Right renal cortex interstitium (tissue), 3 donors: Measurements from ENCODE around the gene TRIM59. TPM values are rescaled to one million over a fixed set of nuclear protein-coding genes. Genes with fewer than 3 reads are reported as not detected.
A peak's percentile ranks its signal among the peaks of the same experiment; 100 is the strongest.

ENCODE experiments used
- DNase-seq, 3 donors: peaks; one replicate each; pipeline ENCODE4 v3.0.0-alpha.2; 2013; ENCODE audit warnings: low read depth in 3 of 3, low spot score in 2 of 3
- polyA plus RNA-seq, 3 donors: library from polyadenylated mRNA; unstranded; fragments of 120-200 nt; gene quantifications; one replicate each; pipeline ENCODE4 v1.2.1, GENCODE V29; 2013; ENCODE audit not compliant: insufficient read length in 3 of 3

The TRIM59 gene
- polyA plus RNA-seq, 3 donors: 16.2 to 18.9 (median 18.1) TPM

DNA sequence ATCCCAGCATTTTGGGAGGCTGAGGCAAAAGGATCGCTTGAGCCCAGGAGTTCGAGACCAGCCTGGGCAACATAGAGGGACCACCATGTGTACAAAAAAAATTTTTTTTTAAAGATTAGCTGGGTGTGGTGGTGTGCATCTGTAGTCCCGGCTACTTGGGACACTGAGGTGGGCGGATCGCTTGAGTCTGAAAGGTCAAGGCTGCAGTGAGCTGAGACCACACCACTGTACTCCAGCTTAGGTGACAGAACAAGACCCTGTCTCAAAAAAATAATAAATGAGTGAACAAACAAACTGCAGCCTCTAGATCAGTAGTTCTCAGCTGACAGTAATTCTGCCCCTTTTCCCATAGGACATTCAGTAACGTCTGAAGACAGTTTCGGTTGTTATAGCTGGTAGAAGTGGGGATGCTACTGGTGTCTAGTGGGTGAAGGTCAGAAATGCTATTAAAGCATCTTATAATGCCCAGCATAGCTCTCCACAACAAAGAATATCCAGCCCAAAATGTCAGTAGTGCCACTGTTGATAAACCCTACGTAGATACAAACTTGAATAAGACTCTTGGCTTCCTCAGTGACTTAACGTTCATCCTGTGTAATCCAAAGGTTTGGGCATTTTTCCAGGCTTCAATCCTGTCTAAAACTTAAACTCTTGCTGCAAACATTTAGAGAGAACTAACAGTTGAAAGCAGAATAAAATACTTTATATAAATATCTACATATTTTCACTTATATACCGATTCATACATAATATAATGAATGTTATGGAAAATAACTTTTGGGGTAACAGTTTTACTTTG is 39.6 kb downstream of the TRIM59 start:
- DNase-seq: no peak

DNA sequence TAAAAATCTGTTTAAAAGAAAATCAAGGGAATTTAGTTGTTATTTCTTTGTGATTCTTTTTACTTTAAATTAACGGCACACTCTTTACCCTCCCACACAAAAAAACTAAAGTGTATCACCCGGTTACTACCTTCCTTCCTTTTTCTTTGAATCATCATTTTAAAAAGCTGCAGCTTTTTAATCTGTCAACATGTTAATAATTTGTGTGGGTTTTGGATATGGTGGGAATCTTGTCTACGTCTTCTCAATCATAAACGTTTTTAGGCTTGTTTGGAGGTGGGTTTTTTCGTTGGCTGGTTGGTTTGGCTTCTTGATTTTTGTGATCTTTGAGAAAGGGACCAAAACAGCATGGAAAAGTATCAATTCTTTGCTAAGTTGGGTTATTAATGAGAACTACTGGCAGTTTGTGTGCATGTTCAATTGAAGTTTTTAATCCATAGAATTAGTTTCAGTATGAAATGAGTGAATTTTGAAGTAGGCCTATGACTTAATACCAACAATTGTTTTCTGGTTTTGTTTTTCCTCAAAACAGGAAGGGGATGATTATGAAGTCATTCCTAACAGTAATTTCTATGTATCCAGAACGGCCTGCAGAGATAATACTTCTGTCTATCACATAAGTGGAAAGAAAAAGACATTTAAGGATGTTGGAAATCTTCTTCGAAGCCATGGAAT is 45.7 kb downstream of the TRIM59 start:
- peak in 1 of 3 donors; percentile 3 for DNase-seq

DNA sequence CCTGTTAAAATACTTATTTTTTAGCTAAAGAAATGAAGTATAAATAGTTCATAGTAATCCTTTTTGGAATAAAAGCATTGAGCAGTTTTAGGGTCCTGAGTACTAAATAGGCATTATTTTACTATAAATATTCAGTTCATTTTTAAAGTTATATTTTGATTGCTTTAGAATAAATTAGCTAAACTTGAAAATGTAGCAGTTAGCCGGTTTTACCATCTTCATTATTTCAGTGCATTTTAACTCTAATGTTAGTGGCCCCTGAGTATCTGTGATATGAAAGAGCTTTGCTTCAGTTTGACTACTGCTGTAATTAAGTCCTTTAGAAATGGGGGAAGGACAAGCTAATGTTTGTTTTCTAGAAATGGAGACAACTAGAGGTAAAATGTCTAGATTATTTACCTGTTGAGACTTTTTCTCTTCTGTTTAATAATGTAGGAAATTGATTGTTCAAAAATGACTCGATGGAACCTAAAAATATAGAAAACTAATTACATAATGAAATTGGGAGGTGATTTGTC is 46.5 kb downstream of the TRIM59 start:
- peak in 1 of 3 donors; percentile 13 for DNase-seq

DNA sequence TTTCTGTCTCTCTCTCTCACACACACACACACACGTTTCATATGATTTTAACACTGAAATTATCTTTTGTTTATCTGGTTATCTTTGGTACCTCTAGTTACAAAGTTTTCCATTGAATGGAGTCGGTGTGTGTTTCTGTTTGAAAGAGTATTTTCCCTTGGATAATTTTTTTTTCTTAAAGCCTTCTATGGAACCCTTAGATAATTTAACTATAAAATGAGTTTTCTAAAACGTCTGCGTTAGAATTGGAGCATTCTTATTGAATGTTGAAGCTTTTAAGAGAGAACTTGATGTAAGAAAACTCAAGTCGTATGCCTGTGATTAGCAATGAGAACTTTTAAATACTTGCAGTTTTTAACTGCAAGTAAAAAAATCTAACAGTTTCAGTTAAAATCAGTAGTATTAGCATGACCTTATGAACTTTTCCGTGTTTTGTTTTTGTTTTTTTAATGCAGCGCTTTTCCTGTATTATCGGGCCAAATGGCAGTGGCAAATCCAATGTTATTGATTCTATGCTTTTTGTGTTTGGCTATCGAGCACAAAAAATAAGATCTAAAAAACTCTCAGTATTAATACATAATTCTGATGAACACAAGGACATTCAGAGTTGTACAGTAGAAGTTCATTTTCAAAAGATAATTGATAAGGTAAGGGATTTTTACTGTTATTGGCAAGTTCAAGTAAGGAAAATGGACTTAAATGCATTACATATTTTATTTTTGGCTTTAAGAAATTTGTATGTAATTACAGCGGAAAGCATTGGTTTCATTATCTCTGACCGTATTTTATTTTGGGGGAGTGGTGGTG is 47.2 kb downstream of the TRIM59 start:
- peak in 2 of 3 donors; percentile 12 to 13 for DNase-seq

DNA sequence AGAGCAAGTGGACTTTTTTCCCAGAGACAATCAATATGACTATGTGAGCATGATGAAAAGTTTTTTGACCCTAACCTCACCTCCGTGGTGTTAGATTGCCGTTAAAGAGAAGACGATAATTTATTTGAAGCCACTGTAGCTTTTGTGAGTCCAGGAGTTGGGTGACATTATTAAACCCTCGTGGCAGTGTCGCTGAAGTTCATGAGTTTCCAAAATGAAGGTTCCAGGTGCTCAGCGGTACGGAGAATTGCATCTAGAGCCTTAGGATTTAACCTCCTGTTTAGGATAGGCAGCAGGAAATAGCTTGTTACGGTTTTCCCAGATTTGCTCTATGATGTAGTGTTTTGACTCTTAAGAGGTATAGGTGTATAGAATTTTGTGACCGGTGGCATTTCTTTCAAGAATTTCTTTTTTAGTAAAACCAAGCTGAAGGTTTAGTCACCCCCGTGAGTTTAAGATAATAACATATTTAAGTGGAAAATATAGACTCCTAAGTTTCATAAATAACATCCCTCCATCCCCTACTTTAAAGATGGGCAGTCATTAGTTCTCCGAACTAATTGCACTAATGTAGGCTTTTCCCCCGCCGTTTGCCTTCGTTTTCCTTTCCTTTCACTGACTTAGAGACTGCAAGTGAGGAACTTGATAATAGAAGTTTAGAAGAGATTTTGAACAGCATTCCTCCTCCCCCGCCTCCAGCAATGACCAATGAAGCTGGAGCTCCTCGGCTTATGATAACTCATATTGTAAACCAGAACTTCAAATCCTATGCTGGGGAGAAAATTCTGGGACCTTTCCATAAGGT is 48.1 kb downstream of the TRIM59 start:
- peak in 2 of 3 donors; percentile 21 to 24 for DNase-seq

DNA sequence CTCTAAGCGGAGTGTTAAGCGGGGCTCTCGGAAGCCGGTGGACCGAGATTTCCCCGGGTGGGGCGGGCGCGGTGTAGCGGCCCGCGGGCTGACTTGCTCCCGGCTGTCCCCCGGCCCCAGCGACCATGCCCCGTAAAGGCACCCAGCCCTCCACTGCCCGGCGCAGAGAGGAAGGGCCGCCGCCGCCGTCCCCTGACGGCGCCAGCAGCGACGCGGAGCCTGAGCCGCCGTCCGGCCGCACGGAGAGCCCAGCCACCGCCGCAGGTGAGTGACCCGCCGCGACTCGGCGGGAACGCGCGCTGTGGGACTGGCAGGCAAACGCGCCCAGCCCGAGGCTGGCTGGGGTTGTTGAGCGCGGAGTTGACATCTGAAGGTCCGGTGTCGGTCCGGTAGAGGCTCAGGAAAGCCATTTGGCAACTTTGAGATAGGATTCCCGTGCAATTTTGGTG is 48.9 kb downstream of the TRIM59 start:
- DNase-seq: peak in 1 of 3 donors; percentile 24

DNA sequence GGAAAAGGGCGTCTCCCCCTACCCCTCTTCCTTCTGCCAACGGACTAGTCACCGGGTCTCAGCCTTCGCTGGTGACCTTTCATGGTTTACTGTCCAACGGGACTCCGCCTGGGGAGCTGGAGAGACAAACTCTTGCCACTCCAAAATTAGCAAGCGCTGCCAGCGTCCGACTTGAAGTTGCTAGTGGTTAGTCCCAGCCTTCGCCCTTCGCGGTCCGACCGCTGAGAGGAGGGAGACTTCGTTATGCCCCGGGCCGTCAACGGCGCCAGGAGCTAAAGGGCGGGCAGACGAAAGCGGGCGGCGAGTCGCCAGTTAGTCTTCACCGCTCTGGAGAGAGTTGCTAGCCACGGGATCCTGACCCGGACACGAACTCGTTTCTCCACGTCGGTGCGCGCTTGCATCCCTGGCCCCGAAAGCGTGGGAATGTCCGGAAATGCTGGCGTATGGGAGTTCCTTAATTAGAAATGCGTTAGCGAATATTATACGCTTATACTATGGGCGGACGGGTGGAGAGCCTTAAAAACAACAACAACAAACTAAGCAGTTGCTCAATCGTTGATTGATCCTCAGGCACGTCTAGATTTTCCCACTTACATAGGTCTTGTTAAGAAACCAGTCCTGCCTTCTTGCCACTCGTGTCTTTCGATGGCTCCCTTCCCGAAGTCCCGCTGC is 49.4 kb downstream of the TRIM59 start:
- peak in 2 of 3 donors; percentile 13 to 33 for DNase-seq

DNA sequence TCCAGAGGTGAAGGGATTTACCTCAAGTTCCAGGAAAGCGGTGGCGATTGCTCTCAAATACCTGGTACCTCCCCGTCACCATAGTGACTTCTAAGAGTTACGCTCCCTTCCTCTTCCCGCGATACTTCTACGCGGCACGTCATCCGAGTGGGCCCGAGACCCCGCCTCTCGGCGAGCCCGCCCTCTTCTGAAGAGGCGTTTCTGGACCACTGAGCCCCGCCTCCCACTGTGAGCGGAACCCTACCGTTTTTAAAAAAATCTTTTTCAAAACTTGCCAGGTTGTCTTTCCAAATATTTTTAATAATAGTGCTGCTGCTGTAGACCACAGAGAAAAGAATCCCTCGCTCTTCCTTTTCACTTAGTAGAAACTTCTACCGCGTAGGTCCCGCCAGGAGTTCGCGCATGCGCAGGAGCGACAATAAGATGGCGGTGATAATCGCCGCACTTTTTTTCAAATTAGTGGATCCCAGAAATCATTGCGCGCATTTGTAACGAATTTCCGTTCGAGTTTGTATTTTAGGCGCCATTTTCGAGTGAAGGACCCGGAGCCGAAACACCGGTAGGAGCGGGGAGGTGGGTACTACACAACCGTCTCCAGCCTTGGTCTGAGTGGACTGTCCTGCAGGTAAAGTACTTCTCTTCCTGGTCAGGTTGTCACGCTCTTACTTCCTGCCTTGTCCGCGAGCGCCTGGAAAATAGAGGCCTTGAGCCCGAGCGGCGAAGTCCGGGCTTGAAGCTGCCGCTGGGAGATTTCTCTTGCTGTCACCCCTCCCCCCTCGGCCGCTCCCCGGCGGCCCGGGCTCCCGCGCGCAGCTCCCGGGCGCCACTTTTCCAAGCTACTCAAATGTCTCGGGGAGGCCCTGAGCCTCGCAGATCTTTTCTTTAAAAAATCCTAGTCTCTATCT is 50.2 kb downstream of the TRIM59 start, which contains the start of the genes IFT80 and SMC4:
TSS of gene IFT80 (minus strand) at position 101 of the 905 bp plus-strand sequence. CDS start 14,625 bp downstream, outside the sequence.
TSS of gene SMC4 (plus strand) at position 526 of the 905 bp plus-strand sequence. CDS start 1,177 bp downstream, outside the sequence.
- peak; percentile 93 to 96 (median 94) for DNase-seq

DNA sequence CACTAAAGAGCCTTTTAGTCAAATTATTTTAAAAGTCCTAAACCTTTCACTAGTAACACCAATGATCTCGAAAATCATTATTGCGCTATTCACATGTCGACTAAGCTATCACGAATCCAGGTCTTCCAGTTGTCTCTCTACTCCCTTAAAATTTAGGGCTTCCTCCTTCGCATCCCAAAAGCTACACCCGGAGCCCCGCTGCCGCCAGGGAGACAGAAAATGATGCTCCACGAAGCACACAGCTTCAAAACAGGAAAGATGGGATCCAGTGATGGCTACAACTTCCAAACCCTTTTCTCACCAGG is 50.8 kb downstream of the TRIM59 start:
- DNase-seq: no peak

DNA sequence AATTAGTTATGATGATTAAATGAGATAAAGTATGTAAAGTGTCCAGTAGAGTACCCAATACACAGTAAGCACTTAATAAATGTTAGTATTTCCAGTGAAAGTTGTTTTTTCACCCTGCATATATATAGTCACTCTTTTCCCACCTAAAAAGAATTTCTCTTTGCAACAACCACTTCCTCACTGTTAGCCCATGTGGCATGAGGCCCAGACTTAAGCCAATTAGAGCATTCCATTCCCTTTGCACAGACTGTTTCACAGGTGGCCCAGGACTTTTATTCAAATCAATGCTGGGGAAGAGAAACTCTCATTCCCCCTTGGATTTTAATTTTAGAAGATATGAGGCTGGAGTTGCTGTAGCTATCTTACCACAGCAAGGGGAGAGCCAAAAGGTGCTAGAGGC is 54.3 kb downstream of the TRIM59 start:
- no peak for DNase-seq

DNA sequence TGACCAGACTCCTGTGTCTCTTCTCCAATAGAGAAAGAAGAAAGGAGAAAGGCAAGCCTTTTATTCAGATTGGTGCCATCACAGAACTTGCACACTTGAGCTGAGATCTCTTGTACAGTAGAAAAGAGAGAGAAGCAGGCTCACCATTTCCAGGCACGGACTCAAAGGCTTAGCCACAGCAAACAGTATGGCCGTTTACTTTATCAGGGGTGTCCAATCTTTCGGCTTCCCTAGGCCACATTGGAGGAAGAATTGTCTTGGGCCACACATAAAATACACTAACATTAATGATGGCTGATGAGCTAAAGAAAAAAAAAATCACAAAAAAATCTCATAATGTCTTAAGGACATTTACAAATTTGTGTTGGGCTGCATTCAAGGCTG is 55.6 kb downstream of the TRIM59 start:
- no peak for DNase-seq

DNA sequence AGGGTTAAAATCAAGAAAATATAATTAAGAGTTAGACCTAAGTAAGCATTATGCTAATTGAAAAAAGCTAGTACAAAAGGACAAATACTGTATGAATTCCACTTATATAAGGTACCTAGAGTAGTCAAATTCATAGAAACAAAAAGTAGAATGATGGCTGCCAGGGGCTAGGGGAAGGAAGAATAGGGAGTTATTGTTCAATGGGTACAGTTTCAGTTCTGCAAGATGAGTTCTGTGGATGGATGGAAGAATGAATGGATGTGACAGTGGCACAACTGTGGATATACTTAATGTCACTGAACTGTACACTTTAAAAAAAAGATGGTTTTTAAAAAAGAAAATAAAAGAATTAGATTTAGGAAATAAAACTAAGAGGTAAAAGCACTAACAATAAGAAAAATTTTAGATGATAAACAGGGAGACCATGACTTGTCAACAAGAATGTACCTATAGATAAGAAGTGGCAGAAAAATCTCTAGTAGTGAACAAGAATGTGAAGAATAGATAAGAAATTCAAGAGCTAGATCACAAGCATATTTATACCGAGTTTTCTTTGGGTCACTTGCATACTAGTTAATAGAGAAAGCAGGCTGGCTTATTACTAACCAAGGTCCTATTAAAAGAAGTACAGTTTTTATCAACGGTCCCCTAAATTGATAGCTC is 56.1 kb downstream of the TRIM59 start:
- DNase-seq: no peak

DNA sequence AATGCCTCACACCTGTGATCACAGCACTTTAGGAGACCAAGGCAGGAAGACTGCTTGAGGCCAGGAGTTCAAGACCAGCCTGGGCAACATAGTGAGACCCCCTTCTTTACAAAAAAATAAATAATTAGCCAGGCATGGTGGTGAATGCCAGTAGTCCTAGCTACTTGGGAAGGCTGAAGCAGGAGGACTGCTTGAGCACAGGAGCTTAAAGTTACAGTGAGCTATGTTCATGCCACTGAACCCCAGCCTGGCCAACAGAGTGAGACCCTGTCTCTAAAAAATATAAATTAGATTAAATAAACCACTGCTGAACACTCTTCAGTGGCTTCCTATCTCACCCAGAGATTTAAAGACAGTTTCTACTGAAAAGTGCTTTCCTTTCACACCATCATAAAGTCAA is 56.8 kb downstream of the TRIM59 start:
- DNase-seq: no peak

DNA sequence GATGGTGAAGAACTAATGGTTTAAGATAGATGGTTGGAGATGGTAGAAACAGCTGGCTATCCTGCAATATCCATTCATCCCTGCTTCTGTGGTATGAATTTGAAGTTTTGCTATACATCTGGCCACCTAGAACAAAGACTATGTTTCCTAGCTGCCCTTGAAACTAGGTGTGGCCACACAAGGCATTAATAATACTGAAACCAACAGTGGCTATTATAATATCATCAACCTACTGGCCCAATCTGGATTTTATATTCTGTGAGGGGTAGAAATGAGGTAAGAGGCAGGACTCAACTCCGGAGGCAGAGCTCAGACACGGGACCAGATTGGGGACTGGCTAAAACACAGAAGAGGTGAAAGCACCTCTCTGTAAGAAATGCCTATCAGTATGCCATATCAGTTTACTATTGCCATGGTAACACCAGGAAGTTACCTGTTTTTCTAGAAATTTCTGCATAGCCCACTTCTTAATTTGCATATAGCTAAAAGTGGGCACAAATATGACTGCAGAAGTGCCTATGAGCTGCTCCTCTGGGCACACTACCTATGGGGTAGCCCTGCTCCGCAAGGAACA is 58.9 kb downstream of the TRIM59 start:
- DNase-seq: no peak
